ENCODE results near the gene NPHP1.
"Not testable (repeated sequence)": the region's sequence is repeated elsewhere in the genome, so short reads cannot be mapped to it uniquely, and the experiment has no call there.

Gene NPHP1

GRCh38 chr2:110113961-110114591 lies 90.7 kb downstream of the NPHP1 start:
- H3K36me3 ChIP-seq (ENCODE audit: insufficient read depth): no peaks in the 10 kb centered on the region
- no peaks in the 10 kb centered on the region for H3K4me1 ChIP-seq (ENCODE audit: low read depth, poor library complexity, severe bottlenecking)
- H3K9ac ChIP-seq: no peak overlapping the region
- H3K27ac ChIP-seq: no peak overlapping the region
- H4K20me1 ChIP-seq (ENCODE audit: insufficient read depth): no peaks in the 10 kb centered on the region
- H3K79me2 ChIP-seq (ENCODE audit: insufficient read depth, low read depth): no peaks in the 10 kb centered on the region
- no peak overlapping the region for H3K4me2 ChIP-seq
- no peak overlapping the region for H3K4me3 ChIP-seq (IDR thresholded peaks at IDR 0.05; ENCODE audit: insufficient read depth, low read depth, low read length)
- H2AFZ ChIP-seq (ENCODE audit: low read depth): no peak overlapping the region
- H3K27me3 ChIP-seq (ENCODE audit: insufficient read depth, low read depth): no peaks in the 10 kb centered on the region
- TF ChIP-seq CTCF (conservative IDR thresholded peaks at IDR 0.05; ENCODE audit: low read depth, low read length): no peak

GRCh38 chr2:110108291-110108690 lies 96.5 kb downstream of the NPHP1 start:
- not testable (repeated sequence) for H3K36me3 ChIP-seq (ENCODE audit: insufficient read depth); H3K4me3 ChIP-seq (IDR thresholded peaks at IDR 0.05; ENCODE audit: insufficient read depth, low read depth, low read length); H3K79me2 ChIP-seq (ENCODE audit: insufficient read depth, low read depth); H3K9ac ChIP-seq; H2AFZ ChIP-seq (ENCODE audit: low read depth); H3K4me1 ChIP-seq (ENCODE audit: low read depth, poor library complexity, severe bottlenecking); H3K4me2 ChIP-seq; H4K20me1 ChIP-seq (ENCODE audit: insufficient read depth); H3K27me3 ChIP-seq (ENCODE audit: insufficient read depth, low read depth); H3K27ac ChIP-seq

GRCh38 chr2:110107092-110108079 lies 97.4 kb downstream of the NPHP1 start:
- H3K4me1 ChIP-seq (ENCODE audit: low read depth, poor library complexity, severe bottlenecking): no peaks in the 10 kb centered on the region
- TF ChIP-seq CTCF (conservative IDR thresholded peaks at IDR 0.05; ENCODE audit: low read depth, low read length): no peak
- no peak overlapping the region for H3K4me2 ChIP-seq
- H4K20me1 ChIP-seq (ENCODE audit: insufficient read depth): no peaks in the 10 kb centered on the region
- H3K9ac ChIP-seq: no peak overlapping the region
- H3K27me3 ChIP-seq (ENCODE audit: insufficient read depth, low read depth): no peaks in the 10 kb centered on the region
- no peak overlapping the region for H3K4me3 ChIP-seq (IDR thresholded peaks at IDR 0.05; ENCODE audit: insufficient read depth, low read depth, low read length)
- no peaks in the 10 kb centered on the region for H3K79me2 ChIP-seq (ENCODE audit: insufficient read depth, low read depth)
- no peak overlapping the region for H2AFZ ChIP-seq (ENCODE audit: low read depth)
- no peak overlapping the region for H3K27ac ChIP-seq
- no peaks in the 10 kb centered on the region for H3K36me3 ChIP-seq (ENCODE audit: insufficient read depth)

GRCh38 chr2:110106642-110107041 lies 98.2 kb downstream of the NPHP1 start:
- Histone ChIP-seq H3K4me2 (no peak overlapping the region), H4K20me1 (ENCODE audit: insufficient read depth) (no peaks in the 10 kb centered on the region), H3K36me3 (ENCODE audit: insufficient read depth) (no peaks in the 10 kb centered on the region), H3K4me3 (IDR thresholded peaks at IDR 0.05; ENCODE audit: insufficient read depth, low read depth, low read length) (no peak overlapping the region), H3K79me2 (ENCODE audit: insufficient read depth, low read depth) (no peaks in the 10 kb centered on the region), H3K9ac (no peak overlapping the region), H3K4me1 (ENCODE audit: low read depth, poor library complexity, severe bottlenecking) (no peaks in the 10 kb centered on the region), H2AFZ (ENCODE audit: low read depth) (no peak overlapping the region), H3K27me3 (ENCODE audit: insufficient read depth, low read depth) (no peaks in the 10 kb centered on the region), H3K27ac (no peak overlapping the region)
- TF ChIP-seq CTCF (conservative IDR thresholded peaks at IDR 0.05; ENCODE audit: low read depth, low read length): no peak

Measured in KMS-11 (cell line).